Measurements from ENCODE around the gene ARHGAP24.

The ARHGAP24 gene

GRCh38 chr4:85879518-85879917 is 404.6 kb downstream of the ARHGAP24 start:
- Mint-ChIP-seq H3K4me3 (no peak overlapping the region), H3K27ac (no peak overlapping the region), H3K36me3 (ENCODE audit: low read depth) (peaks cover 19% of the 10 kb centered on the region), H3K9me3 (no peaks in the 10 kb centered on the region), H3K4me1 (no peaks in the 10 kb centered on the region), H3K27me3 (ENCODE audit: low read depth) (peaks cover 3% of the 10 kb centered on the region)
- TF ChIP-seq CTCF (IDR thresholded peaks at IDR 0.05; ENCODE audit: unreplicated experiment in 3 of 3), result no peak

GRCh38 chr4:85883180-85883579 is 408.2 kb downstream of the ARHGAP24 start:
- no peaks in the 10 kb centered on the region for H3K4me1 Mint-ChIP-seq
- TF ChIP-seq CTCF (IDR thresholded peaks at IDR 0.05; ENCODE audit: unreplicated experiment in 3 of 3), result no peak
- peaks cover 3% of the 10 kb centered on the region for H3K27me3 Mint-ChIP-seq (ENCODE audit: low read depth)
- peak overlapping the region in 2 of 3 experiments; percentile 71 to 90 for H3K27ac Mint-ChIP-seq
- H3K36me3 Mint-ChIP-seq (ENCODE audit: low read depth), result peaks cover 16% of the 10 kb centered on the region
- no peak overlapping the region for H3K4me3 Mint-ChIP-seq
- no peaks in the 10 kb centered on the region for H3K9me3 Mint-ChIP-seq

- Mint-ChIP-seq H3K4me3 (peak overlapping the region in 2 of 3 experiments; percentile 23 to 58), H3K4me1 (no peaks in the 10 kb centered on the region), H3K27ac (peak overlapping the region in 1 of 3 experiments; percentile 57), H3K36me3 (ENCODE audit: low read depth) (peaks cover 16% of the 10 kb centered on the region), H3K9me3 (no peaks in the 10 kb centered on the region), H3K27me3 (ENCODE audit: low read depth) (peaks cover 3% of the 10 kb centered on the region)
- TF ChIP-seq CTCF (IDR thresholded peaks at IDR 0.05; ENCODE audit: unreplicated experiment in 3 of 3), result no peak
Measured at GRCh38 chr4:85884251-85884650, 409.3 kb downstream of the ARHGAP24 start.

GRCh38 chr4:85886665-85887064 is 411.7 kb downstream of the ARHGAP24 start:
- Mint-ChIP-seq H3K36me3 (ENCODE audit: low read depth) (peaks cover 28% of the 10 kb centered on the region), H3K4me1 (no peaks in the 10 kb centered on the region), H3K27ac (peak overlapping the region; percentile 23 to 41 (median 24)), H3K27me3 (ENCODE audit: low read depth) (peaks cover 3% of the 10 kb centered on the region), H3K4me3 (no peak overlapping the region), H3K9me3 (peaks cover 9% of the 10 kb centered on the region)
- TF ChIP-seq CTCF (IDR thresholded peaks at IDR 0.05; ENCODE audit: unreplicated experiment in 3 of 3), result no peak

GRCh38 chr4:85889314-85889713 is 414.4 kb downstream of the ARHGAP24 start:
- TF ChIP-seq CTCF (IDR thresholded peaks at IDR 0.05; ENCODE audit: unreplicated experiment in 3 of 3), result no peak
- Mint-ChIP-seq H3K27me3 (ENCODE audit: low read depth) (no peaks in the 10 kb centered on the region), H3K9me3 (peaks cover 9% of the 10 kb centered on the region), H3K36me3 (ENCODE audit: low read depth) (peaks cover 20% of the 10 kb centered on the region), H3K4me1 (no peaks in the 10 kb centered on the region), H3K4me3 (no peak overlapping the region), H3K27ac (no peak overlapping the region)

- peaks cover 8% of the 10 kb centered on the region for H3K36me3 Mint-ChIP-seq (ENCODE audit: low read depth)
- no peak overlapping the region for H3K4me3 Mint-ChIP-seq
- no peak overlapping the region for H3K27ac Mint-ChIP-seq
- H3K27me3 Mint-ChIP-seq (ENCODE audit: low read depth), result no peaks in the 10 kb centered on the region
- H3K4me1 Mint-ChIP-seq, result no peaks in the 10 kb centered on the region
- no peak for TF ChIP-seq CTCF (IDR thresholded peaks at IDR 0.05; ENCODE audit: unreplicated experiment in 3 of 3)
- H3K9me3 Mint-ChIP-seq, result peaks cover 4% of the 10 kb centered on the region
Measured at GRCh38 chr4:85895755-85896154, 420.8 kb downstream of the ARHGAP24 start.
